ENCODE data around the gene CYTH3. TPM values are rescaled to one million over a fixed set of nuclear protein-coding genes. Genes with fewer than 3 reads are reported as not detected.
"Not testable (repeated sequence)": the region's sequence is repeated elsewhere in the genome, so short reads cannot be mapped to it uniquely, and the experiment has no call there.

The CYTH3 gene
- total RNA-seq, 3 donors from 2014 or later (not counting 1 experiment from before 2014, with no cell fraction given) = 7.7 to 42.6 (median 13.6) TPM

DNA sequence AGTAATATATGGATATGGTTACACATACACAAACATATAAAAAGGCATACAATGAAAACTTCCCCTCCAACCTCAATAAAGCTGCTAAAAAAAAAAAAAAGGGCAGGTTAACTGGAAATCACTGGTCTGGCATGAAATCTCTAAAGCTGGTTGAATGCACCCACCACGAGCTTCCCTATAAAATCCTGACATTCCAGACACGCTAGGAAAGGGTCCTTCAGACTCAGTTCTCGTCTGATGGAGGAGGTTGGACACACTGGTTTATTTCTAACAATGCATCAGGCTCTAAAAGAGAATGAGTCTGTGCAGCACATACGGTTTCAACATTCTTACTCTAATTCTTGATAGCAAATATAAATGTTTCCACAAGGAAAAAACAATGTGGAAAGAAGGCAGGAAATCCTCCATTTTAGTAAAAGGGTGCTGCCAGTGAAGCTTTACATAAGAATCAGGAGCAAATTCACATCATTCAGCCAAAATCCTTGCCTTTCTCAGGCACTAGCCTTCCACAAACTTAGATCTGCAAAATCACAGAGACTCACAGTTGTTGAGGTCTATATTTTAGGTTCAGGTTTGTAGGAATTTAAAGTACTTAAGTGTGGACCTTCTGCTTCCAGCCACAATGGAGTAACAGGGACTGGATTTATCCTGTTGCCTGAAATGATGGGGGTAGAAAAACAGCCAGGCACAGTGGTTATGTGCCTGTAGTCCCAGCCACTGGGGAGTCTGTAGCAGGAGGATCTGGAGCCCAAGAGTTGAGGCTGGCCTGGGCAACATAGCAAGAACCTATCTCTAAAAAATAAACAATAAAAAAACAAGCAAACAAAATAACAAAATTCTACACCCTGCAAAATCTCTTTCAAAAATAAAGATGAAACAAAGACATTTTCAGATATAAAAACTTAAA lies 73.5 kb downstream of the CYTH3 start:
- no peak for ATAC-seq
- Mint-ChIP-seq H3K36me3 (no peaks in the 10 kb centered on the region), H3K27me3 (ENCODE audit: low read depth in 2 of 2) (no peaks in the 10 kb centered on the region), H3K4me1 (peaks cover 2 to 5% of the 10 kb centered on the region in 2 donors), H3K27ac (no peak overlapping the region), H3K9me3 (no peaks in the 10 kb centered on the region), H3K4me3 (no peak overlapping the region)
- TF ChIP-seq, protein P1, sequence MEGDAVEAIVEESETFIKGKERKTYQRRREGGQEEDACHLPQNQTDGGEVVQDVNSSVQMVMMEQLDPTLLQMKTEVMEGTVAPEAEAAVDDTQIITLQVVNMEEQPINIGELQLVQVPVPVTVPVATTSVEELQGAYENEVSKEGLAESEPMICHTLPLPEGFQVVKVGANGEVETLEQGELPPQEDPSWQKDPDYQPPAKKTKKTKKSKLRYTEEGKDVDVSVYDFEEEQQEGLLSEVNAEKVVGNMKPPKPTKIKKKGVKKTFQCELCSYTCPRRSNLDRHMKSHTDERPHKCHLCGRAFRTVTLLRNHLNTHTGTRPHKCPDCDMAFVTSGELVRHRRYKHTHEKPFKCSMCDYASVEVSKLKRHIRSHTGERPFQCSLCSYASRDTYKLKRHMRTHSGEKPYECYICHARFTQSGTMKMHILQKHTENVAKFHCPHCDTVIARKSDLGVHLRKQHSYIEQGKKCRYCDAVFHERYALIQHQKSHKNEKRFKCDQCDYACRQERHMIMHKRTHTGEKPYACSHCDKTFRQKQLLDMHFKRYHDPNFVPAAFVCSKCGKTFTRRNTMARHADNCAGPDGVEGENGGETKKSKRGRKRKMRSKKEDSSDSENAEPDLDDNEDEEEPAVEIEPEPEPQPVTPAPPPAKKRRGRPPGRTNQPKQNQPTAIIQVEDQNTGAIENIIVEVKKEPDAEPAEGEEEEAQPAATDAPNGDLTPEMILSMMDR (IDR thresholded peaks at IDR 0.05) = no peak
- Histone ChIP-seq H3K36me3 (ENCODE audit: control insufficient read depth, insufficient read depth, low read length) (no peaks in the 10 kb centered on the region), H3K27me3 (ENCODE audit: control insufficient read depth, insufficient read depth, low read length) (no peaks in the 10 kb centered on the region), H3K4me3 (ENCODE audit: low read length) (no peak overlapping the region), H3K27ac (ENCODE audit: low read length) (no peak overlapping the region), H3K9me3 (ENCODE audit: control insufficient read depth, insufficient read depth, low read length) (no peaks in the 10 kb centered on the region), H3K4me1 (ENCODE audit: control insufficient read depth, insufficient read depth, low read length) (no peaks in the 10 kb centered on the region)
- no peak for DNase-seq
- intact Hi-C loops (cut with micrococcal nuclease) = no loop called here
- 90% methylated on average over 2 of the region's 4 CpGs for WGBS (ENCODE audit: insufficient coverage)

- no peaks in the 10 kb centered on the region for H3K4me1 ChIP-seq (ENCODE audit: control insufficient read depth, insufficient read depth, low read length)
- peaks cover 5 to 12% of the 10 kb centered on the region in 2 donors for H3K4me1 Mint-ChIP-seq
- H3K4me3 Mint-ChIP-seq = no peak overlapping the region
- no peak overlapping the region for H3K27ac Mint-ChIP-seq
- H3K27me3 Mint-ChIP-seq (ENCODE audit: low read depth in 2 of 2) = no peaks in the 10 kb centered on the region
- TF ChIP-seq, protein P1 (IDR thresholded peaks at IDR 0.05) = no peak
- H3K36me3 ChIP-seq (ENCODE audit: control insufficient read depth, insufficient read depth, low read length) = no peaks in the 10 kb centered on the region
- ATAC-seq (no peak), DNase-seq (no peak)
- no peaks in the 10 kb centered on the region for H3K36me3 Mint-ChIP-seq
- H3K27me3 ChIP-seq (ENCODE audit: control insufficient read depth, insufficient read depth, low read length) = no peaks in the 10 kb centered on the region
- H3K27ac ChIP-seq (ENCODE audit: low read length) = no peak overlapping the region
- WGBS (ENCODE audit: insufficient coverage) = 91% methylated on average over 8 of the region's 8 CpGs
- H3K4me3 ChIP-seq (ENCODE audit: low read length) = no peak overlapping the region
- no peaks in the 10 kb centered on the region for H3K9me3 ChIP-seq (ENCODE audit: control insufficient read depth, insufficient read depth, low read length)
- H3K9me3 Mint-ChIP-seq = no peaks in the 10 kb centered on the region
- intact Hi-C loops (cut with micrococcal nuclease) = no loop called here
Observed at GRCh38 chr7:6197801-6198551, 74.4 kb downstream of the CYTH3 start.

DNA sequence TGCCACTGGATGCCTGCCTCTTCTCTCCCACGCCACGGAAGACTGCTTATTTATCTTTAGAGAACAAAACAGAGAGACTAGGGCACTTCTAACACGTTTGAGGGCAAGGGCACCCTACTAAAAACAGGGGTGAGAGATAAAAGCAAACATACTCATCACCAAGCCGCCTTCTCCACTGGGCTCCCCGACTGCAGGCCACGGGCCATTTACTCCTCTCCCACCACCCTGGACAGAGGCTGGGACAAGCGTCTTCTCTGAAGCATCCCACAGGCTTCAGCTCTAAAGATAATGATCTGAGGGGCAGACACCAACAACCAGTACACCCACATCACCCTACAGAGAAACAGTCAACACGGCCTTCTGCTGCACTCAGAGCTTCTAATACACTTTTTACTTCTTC lies 78.7 kb downstream of the CYTH3 start:
- H3K4me1 ChIP-seq (ENCODE audit: control insufficient read depth, insufficient read depth, low read length) = no peaks in the 10 kb centered on the region
- no peak for ATAC-seq
- no peak overlapping the region for H3K27ac Mint-ChIP-seq
- WGBS (ENCODE audit: insufficient coverage) = 91% methylated on average over 8 of the region's 8 CpGs
- no peaks in the 10 kb centered on the region for H3K36me3 Mint-ChIP-seq
- H3K27me3 ChIP-seq (ENCODE audit: control insufficient read depth, insufficient read depth, low read length) = no peaks in the 10 kb centered on the region
- peaks cover 1% of the 10 kb centered on the region for H3K36me3 ChIP-seq (ENCODE audit: control insufficient read depth, insufficient read depth, low read length)
- DNase-seq = no peak
- TF ChIP-seq, protein P1 (IDR thresholded peaks at IDR 0.05) = no peak
- H3K4me1 Mint-ChIP-seq = peaks cover 0 to 12% of the 10 kb centered on the region in 2 donors
- H3K9me3 ChIP-seq (ENCODE audit: control insufficient read depth, insufficient read depth, low read length) = no peaks in the 10 kb centered on the region
- H3K4me3 ChIP-seq (ENCODE audit: low read length) = no peak overlapping the region
- intact Hi-C loops (cut with micrococcal nuclease) = no loop called here
- no peaks in the 10 kb centered on the region for H3K9me3 Mint-ChIP-seq
- no peak overlapping the region for H3K27ac ChIP-seq (ENCODE audit: low read length)
- H3K4me3 Mint-ChIP-seq = no peak overlapping the region
- H3K27me3 Mint-ChIP-seq (ENCODE audit: low read depth in 2 of 2) = no peaks in the 10 kb centered on the region

DNA sequence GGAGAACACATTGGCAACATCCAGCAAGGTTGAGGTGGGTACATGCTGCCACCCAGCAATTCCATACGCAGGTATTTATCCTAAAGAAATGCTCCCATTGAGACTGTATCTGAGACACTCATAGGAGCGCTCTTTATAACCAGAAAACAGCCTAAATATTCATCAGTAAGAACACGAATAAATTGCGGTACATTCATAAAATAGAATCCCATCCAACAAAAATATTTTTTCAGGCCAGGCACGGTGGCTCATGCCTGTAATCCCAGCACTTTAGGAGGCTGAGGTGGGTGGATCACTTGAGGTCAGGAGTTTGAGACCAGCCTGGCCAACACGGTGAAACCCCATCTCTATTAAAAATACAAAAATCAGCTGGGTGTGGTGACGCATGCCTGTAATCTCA lies 81.9 kb downstream of the CYTH3 start:
- DNase-seq; H3K36me3 Mint-ChIP-seq; H3K4me3 Mint-ChIP-seq; H3K27me3 ChIP-seq (ENCODE audit: control insufficient read depth, insufficient read depth, low read length); H3K27ac Mint-ChIP-seq; H3K36me3 ChIP-seq (ENCODE audit: control insufficient read depth, insufficient read depth, low read length); H3K9me3 ChIP-seq (ENCODE audit: control insufficient read depth, insufficient read depth, low read length); H3K4me3 ChIP-seq (ENCODE audit: low read length); intact Hi-C loops (cut with micrococcal nuclease); H3K9me3 Mint-ChIP-seq; ATAC-seq; H3K4me1 ChIP-seq (ENCODE audit: control insufficient read depth, insufficient read depth, low read length); H3K27me3 Mint-ChIP-seq (ENCODE audit: low read depth in 2 of 2); H3K27ac ChIP-seq (ENCODE audit: low read length): not testable (repeated sequence)
- peaks cover 0 to 12% of the 10 kb centered on the region in 2 donors for H3K4me1 Mint-ChIP-seq
- WGBS (ENCODE audit: insufficient coverage) = 93% methylated on average over 6 of the region's 7 CpGs
